GDM1 (cell line): ENCODE results near the gene HSPA1L.

Experiments
- DNase-seq: peaks from one replicate; lab custom pipeline; 2025; lab: John Stamatoyannopoulos, UW

Gene HSPA1L

DNA sequence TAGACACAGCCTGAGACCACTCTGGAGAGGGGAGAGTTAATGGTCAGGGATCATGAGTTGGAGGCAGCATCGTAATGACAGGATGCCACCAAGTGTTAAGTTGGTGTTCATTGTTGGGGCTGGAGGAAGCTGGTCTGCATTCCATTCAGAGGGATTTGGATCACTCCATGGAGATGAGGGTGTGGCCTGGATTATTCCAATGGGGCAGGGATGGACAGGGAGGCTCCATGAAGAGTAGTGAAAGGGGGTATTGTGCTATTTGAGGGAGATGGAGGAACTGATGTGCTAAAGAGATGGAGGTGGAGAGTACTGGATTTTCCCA is 51.5 kb downstream of the HSPA1L start:
- DNase-seq, result no peak

DNA sequence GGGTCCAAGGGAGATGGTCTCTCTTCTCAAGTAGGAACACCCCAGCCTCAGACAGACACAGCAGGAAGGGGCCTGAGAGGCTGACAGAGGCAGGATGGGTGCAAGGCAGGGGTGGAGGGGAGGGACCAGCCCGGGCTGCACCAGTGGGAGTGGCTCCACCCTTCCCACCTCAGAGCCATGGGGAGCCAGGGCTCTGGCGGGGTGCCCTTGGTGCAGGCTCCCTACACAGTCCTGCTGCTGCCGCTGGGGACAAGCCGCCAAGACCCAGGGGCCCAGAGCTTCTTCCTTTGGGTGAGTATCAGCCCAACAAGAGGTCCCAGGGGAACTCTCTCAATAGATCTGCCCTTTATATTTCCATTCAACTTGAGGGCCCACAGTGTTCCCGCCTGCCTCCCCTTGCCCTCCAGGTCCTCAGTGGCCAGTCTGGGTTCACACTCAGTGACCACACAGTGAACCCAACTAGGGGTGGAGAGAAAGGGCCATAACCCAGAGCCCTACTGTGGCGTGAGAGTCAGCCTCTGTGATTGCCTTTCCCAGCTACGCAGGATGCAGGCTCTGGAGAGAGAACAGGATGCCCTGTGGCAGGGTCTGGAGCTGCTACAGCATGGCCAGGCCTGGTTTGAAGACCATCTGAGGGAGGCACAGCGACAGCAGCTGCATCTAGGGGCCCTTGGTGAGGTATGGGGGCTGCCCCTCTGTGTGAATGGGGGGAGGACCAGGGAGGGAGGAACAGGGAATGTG is 52.0 kb downstream of the HSPA1L start:
- DNase-seq, result no peak

DNA sequence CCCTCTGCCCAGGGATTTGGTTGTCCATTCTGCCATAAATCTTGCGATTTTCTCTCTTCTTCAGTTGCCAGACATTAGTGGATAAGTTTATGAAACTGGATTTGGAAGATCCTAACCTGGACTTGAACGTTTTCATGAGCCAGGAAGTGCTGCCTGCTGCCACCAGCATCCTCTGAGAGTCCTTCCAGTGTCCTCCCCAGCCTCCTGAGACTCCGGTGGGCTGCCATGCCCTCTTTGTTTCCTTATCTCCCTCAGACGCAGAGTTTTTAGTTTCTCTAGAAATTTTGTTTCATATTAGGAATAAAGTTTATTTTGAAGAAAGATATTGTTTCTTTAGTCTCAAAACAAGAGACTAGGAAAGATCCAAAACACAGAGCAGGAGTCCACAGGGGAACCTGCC is 52.7 kb downstream of the HSPA1L start, which contains the start of gene SAPCD1:
SAPCD1 (plus strand) TSS at position 301 of the 400 bp plus-strand sequence. CDS start 399 bp downstream, outside the sequence.
- no peak for DNase-seq

DNA sequence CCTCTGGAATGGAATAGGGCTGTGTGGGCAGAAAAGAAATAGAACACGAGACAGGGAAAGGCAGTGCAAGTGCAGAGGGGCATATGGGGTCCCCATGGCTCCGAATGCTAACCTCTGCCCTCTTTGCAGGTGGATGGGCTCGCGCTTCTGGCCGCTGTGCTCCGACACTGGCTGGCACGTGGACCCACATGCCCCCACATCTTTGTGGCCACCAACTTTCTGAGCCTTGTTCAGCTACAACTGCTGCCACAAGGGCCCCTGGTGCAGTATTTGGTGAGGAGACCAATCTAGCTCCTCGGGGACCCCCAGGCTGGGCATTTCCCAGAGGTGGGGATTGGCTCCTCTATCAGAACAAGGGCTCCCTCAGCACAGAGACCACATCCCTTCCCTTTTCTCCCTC is 53.7 kb downstream of the HSPA1L start:
- no peak for DNase-seq

DNA sequence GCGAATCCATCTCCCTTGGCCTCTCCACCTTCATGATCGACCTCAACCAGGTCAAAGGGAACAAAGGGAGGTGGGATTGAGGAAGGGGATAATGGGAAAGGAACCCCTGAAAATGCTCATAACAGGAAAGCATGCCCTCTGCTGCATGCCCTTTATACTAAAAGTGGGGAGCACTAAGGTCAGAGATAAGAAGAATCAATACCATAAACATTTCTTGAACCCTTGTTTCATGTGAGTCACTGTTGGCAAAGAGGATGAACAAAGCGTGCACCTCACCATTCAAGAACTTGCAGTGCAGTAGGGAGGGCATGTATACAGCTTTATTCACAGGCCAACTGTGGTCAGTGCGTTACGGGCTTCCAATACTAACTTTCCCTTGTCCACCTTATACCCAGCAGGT is 54.3 kb downstream of the HSPA1L start:
- DNase-seq, result no peak
